GM12878 (cell line): ENCODE measurements around the gene DTNA. TPM values are rescaled to one million over a fixed set of nuclear protein-coding genes. Genes with fewer than 3 reads are reported as not detected.

Experiments
- ATAC-seq: fragments of 200-7000 bp; cut with Tn5 transposase; 3 replicates; pipeline ENCODE4 v1.9.1; 2020; ENCODE audit warnings: mild to moderate bottlenecking, moderate library complexity
- BruUV-seq: library from RNA; stranded (reverse); fragments of 400-500 nt; replicated peaks from 2 replicates; lab custom pipeline; 2021; lab: Mats Ljungman, UMichigan
- CTCF ChIA-PET: fragments of 300-600 bp; sonication (Branson Sonifier 250); formaldehyde crosslinking; extraction: SDS; loops from one replicate; lab custom pipeline; 2021; ENCODE audit warnings: inconsistent platforms; lab: Yijun Ruan, JAX
- POLR2A ChIA-PET: fragments of 350-600 bp; formaldehyde crosslinking; extraction: SDS; loops from one replicate; lab custom pipeline; 2021; ENCODE audit warnings: inconsistent platforms; lab: Charles Lee
- RAD21 ChIA-PET: fragments of 300-600 bp; sonication (Branson Sonifier 250); formaldehyde crosslinking; loops from one replicate; lab custom pipeline; 2023; ENCODE audit warnings: antibody characterized with exemption; ENCODE audit not compliant: unreplicated experiment; lab: Charles Lee
- SMC1A ChIA-PET: fragments of 300-600 bp; sonication (Branson Sonifier 250); formaldehyde crosslinking; loops from one replicate; lab custom pipeline; 2023; ENCODE audit not compliant: unreplicated experiment, uncharacterized antibody; lab: Charles Lee
- DNase-seq: peaks from one replicate; pipeline ENCODE4 v3.0.0-alpha.2; 2011; ENCODE audit warnings: low read depth, low spot score
- FAIRE-seq: peaks from 3 replicates; lab custom pipeline; 2011; peaks lifted over from hg19 to GRCh38; lab: Jason Lieb, UNC
- H2AFZ ChIP-seq: 2 replicates; pipeline ENCODE4 v1.6.0; 2011; ENCODE audit warnings: low read depth, low read length, control low read depth; ENCODE audit not compliant: control insufficient read depth
- H3K27ac ChIP-seq: 2 replicates; pipeline ENCODE4 v1.5.1; 2011; ENCODE audit warnings: control low read depth; ENCODE audit not compliant: control insufficient read depth, insufficient read depth
- H3K27me3 ChIP-seq, 2 experiments: replicated peaks in 1 of 2; 2 replicates each; pipeline versions ENCODE4 v1.6.0 to v1.6.1; 2011; ENCODE audit warnings: low read length in 1 of 2; ENCODE audit not compliant: control insufficient read depth in 2 of 2, insufficient read depth in 2 of 2
- H3K36me3 ChIP-seq, 2 experiments: 2 replicates each; pipeline ENCODE4 v1.5.1; 2011; ENCODE audit warnings: low read length in 1 of 2; ENCODE audit not compliant: control insufficient read depth in 2 of 2, insufficient read depth in 2 of 2
- H3K4me1 ChIP-seq: 2 replicates; pipeline ENCODE4 v1.6.1; 2011; ENCODE audit warnings: mild to moderate bottlenecking, low read length, moderate library complexity, mixed read lengths; ENCODE audit not compliant: control insufficient read depth, insufficient read depth
- H3K4me2 ChIP-seq: 2 replicates; pipeline ENCODE4 v1.6.0; 2011; ENCODE audit warnings: control low read depth; ENCODE audit not compliant: control insufficient read depth, insufficient read depth
- H3K4me3 ChIP-seq: fragments of 200-600 bp; sonication (generic); 2 replicates; pipeline ENCODE4 v1.5.1; 2016
- H3K79me2 ChIP-seq: 2 replicates; pipeline ENCODE4 v1.6.0; 2011; ENCODE audit warnings: low read length; ENCODE audit not compliant: control insufficient read depth, insufficient read depth
- H3K9ac ChIP-seq: 2 replicates; pipeline ENCODE4 v1.8.0; 2011; ENCODE audit warnings: low read length, control low read depth, mixed read lengths; ENCODE audit not compliant: control insufficient read depth, insufficient read depth
- H3K9me3 ChIP-seq: replicated peaks from 3 replicates; pipeline ENCODE4 v1.5.1; 2011; ENCODE audit warnings: mild to moderate bottlenecking, low read length; ENCODE audit not compliant: control insufficient read depth, insufficient read depth
- H4K20me1 ChIP-seq: 2 replicates; pipeline ENCODE4 v1.6.0; 2011; ENCODE audit not compliant: control insufficient read depth, insufficient read depth
- KDM1A ChIP-seq: fragments of 200-600 bp; sonication (generic); IDR thresholded peaks from 2 replicates; pipeline ENCODE4 v1.6.1; 2016; ENCODE audit warnings: borderline replicate concordance
- MAX ChIP-seq: IDR thresholded peaks from 2 replicates; pipeline ENCODE4 v1.6.1; 2012; ENCODE audit warnings: low read depth, low read length, improper control_type of control experiment
- PAX8 ChIP-seq: fragments of 450-650 bp; IDR thresholded peaks from 2 replicates; pipeline ENCODE4 v1.6.1; 2017; ENCODE audit warnings: mild to moderate bottlenecking, moderate library complexity
- RELB ChIP-seq: fragments of 450-650 bp; IDR thresholded peaks from 2 replicates; pipeline ENCODE4 v1.6.1; 2017; ENCODE audit warnings: low read depth, mild to moderate bottlenecking, moderate library complexity
- REST ChIP-seq: IDR thresholded peaks from 2 replicates; pipeline ENCODE4 v1.6.1; 2012; ENCODE audit warnings: mild to moderate bottlenecking, low read depth, low read length
- WGBS: methylation state at CpG from one replicate; pipeline ENCODE4 v1.1.6; 2016; ENCODE audit warnings: low lambda C conversion rate; ENCODE audit not compliant: insufficient replicate concordance, insufficient coverage; ENCODE audit errors: missing lambda C conversion rate; 5-methylcytosine and 5-hydroxymethylcytosine counted together
- in situ Hi-C: fragments of 300-500 bp; cut with MboI; formaldehyde crosslinking; loops from 9 replicates; pipeline ENCODE4 v1.14.3; 2018; ENCODE audit warnings: mixed read lengths
- intact Hi-C: fragments of 100-400 bp; cut with micrococcal nuclease; formaldehyde crosslinking; loops from one replicate; pipeline ENCODE4 v1.14.2; 2022; ENCODE audit not compliant: unreplicated experiment
- polyA plus RNA-seq, 11 experiments: library from polyadenylated mRNA; depleted of rRNA in 4 of 11; unstranded in 6 of 11; stranded (reverse) in 5 of 11; fragments of >200 nt; fragmentation: Nextera tagmentation in 4 of 11; fragmentation: Illumina TruSeq in 1 of 11; extraction: Ambion mirVana in 4 of 11; extraction: Trizol in 1 of 11; gene quantifications; 1 replicate in 1 of 11; 2 replicates in 10 of 11; pipeline versions ENCODE4 v1.2.1 to v1.2.3, GENCODE V29; 2011 to 2016; ENCODE audit warnings: inconsistent platforms in 2 of 11, missing spikeins in 2 of 11, low read depth in 1 of 11
- total RNA-seq, 4 experiments: library from RNA; depleted of rRNA in 3 of 4; stranded (reverse); fragments of >200 nt in 3 of 4; fragmentation: Illumina TruSeq in 1 of 4; extraction: Trizol in 1 of 4; gene quantifications; 2 replicates each; pipeline versions ENCODE4 v1.2.1 to v1.2.3, GENCODE V29; 2013 to 2021

The DTNA gene
- total and polyA plus RNA-seq, 10 of the 15 experiments (the other 5 are each of a cell fraction or from before 2014, with no cell fraction given), result 0.26 to 8.6 (median 0.53) TPM

DNA sequence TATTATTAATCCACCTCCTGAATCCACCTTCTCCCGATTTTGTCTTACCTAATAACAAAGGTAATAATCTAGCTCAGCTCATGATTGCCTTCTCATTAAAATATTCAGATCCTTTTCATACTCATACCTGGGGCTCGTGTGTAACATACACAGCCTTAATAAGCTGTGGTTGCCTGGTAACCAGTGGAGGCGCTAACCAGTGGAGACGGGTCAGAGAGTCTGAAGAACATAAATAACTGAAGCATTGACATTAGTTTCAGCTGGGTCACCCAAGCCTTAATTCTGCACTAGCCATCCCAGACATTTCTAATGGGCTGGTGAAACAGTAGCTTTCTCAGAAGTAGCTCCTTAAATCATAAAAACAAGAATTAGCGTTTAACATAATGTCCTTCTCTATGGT, 14.8 kb upstream of the DTNA start:
- TF ChIP-seq REST, result no peak
- TF ChIP-seq, all 136 proteins: peak for 0
- Histone ChIP-seq H3K4me2 (no peak overlapping the region), H3K27me3 (no peaks in the 10 kb centered on the region), H3K36me3 (no peaks in the 10 kb centered on the region), H3K79me2 (no peaks in the 10 kb centered on the region), H3K4me1 (no peaks in the 10 kb centered on the region), H2AFZ (no peak overlapping the region), H4K20me1 (no peaks in the 10 kb centered on the region), H3K9ac (no peak overlapping the region), H3K27ac (no peak overlapping the region), H3K4me3 (no peak overlapping the region), H3K9me3 (no peaks in the 10 kb centered on the region)
- ChIA-PET RAD21 (interaction anchor here (0.8 to 3.5 kb wide), 5 partner anchors 15 to 372 kb away, joined by 3 to 15 read pairs (median 3); partner anchors contain the start of gene DTNA), CTCF (interaction anchor here (0.7 to 6.7 kb wide), 5 partner anchors 12 to 92 kb away, joined by 3 to 50 read pairs (median 3); no protein-coding TSS in a partner anchor), POLR2A (interaction anchor here (0.9 to 1.3 kb wide), 2 partner anchors 9 to 34 kb away, joined by 3 to 5 read pairs; no protein-coding TSS in a partner anchor), SMC1A (interaction anchor here (0.8 to 6.0 kb wide), 3 partner anchors 14 to 220 kb away, joined by 3 to 54 read pairs (median 11); partner anchors contain the start of gene DTNA)
- no peak for DNase-seq
- 41% methylated on average over 5 of the region's 5 CpGs for WGBS
- FAIRE-seq, result no peak
- intact Hi-C loops (no loop called here), in situ Hi-C loops (no loop called here)
- peak; percentile 78 for ATAC-seq
- BruUV-seq, result no TSS peak

GRCh38 chr18:34696671-34697070, 13.4 kb upstream of the DTNA start:
- no peak overlapping the region for H3K4me3 ChIP-seq
- FAIRE-seq (no peak), DNase-seq (no peak), ATAC-seq (no peak)
- CTCF ChIA-PET, result interaction anchor here (0.8 to 6.7 kb wide), 2 partner anchors 18 to 35 kb away, joined by 3 to 50 read pairs; no protein-coding TSS in a partner anchor
- no peaks in the 10 kb centered on the region for H3K27me3 ChIP-seq
- H3K4me2 ChIP-seq, result no peak overlapping the region
- no TSS peak for BruUV-seq
- H3K4me1 ChIP-seq, result no peaks in the 10 kb centered on the region
- H3K9ac ChIP-seq, result no peak overlapping the region
- H2AFZ ChIP-seq, result no peak overlapping the region
- H3K36me3 ChIP-seq, result no peaks in the 10 kb centered on the region
- in situ Hi-C loops, result no loop called here
- intact Hi-C loops, result no loop called here
- SMC1A ChIA-PET, result interaction anchor here (2.9 to 6.0 kb wide), 2 partner anchors 13 to 36 kb away, joined by 11 to 54 read pairs; partner anchors contain the start of gene DTNA
- 3% methylated on average over 2 of the region's 2 CpGs for WGBS
- H4K20me1 ChIP-seq, result no peaks in the 10 kb centered on the region
- RAD21 ChIA-PET, result interaction anchor here (1.5 to 3.5 kb wide), 3 partner anchors 13 to 93 kb away, joined by 3 to 15 read pairs (median 7); partner anchors contain the start of gene DTNA
- H3K27ac ChIP-seq, result no peak overlapping the region
- no peaks in the 10 kb centered on the region for H3K79me2 ChIP-seq
- POLR2A ChIA-PET, result interaction anchor here (1.4 kb wide), 1 partner anchor 36 kb away, joined by 3 read pairs; no protein-coding TSS in a partner anchor
- no peaks in the 10 kb centered on the region for H3K9me3 ChIP-seq
- TF ChIP-seq PAX8 (no peak), MAX (no peak), KDM1A (no peak), RELB (no peak), REST (no peak)
